Choroid plexus epithelial cell (primary cell): ENCODE measurements around the gene CHAF1A.

Experiments
- DNase-seq: peaks from one replicate; pipeline ENCODE4 v3.0.0-alpha.2; 2010; ENCODE audit warnings: low read depth
- H3K4me3 ChIP-seq: 2 replicates; pipeline ENCODE4 v1.5.1; 2011; ENCODE audit warnings: low read depth, mild to moderate bottlenecking, control low read depth, low read length, moderate library complexity
- TF ChIP-seq, protein P1 (sequence below): conservative IDR thresholded peaks from 2 replicates; pipeline ENCODE4 v1.5.1; 2011; ENCODE audit warnings: low read depth, mild to moderate bottlenecking, control low read depth, inconsistent platforms, low read length, moderate library complexity

CHAF1A gene

DNA sequence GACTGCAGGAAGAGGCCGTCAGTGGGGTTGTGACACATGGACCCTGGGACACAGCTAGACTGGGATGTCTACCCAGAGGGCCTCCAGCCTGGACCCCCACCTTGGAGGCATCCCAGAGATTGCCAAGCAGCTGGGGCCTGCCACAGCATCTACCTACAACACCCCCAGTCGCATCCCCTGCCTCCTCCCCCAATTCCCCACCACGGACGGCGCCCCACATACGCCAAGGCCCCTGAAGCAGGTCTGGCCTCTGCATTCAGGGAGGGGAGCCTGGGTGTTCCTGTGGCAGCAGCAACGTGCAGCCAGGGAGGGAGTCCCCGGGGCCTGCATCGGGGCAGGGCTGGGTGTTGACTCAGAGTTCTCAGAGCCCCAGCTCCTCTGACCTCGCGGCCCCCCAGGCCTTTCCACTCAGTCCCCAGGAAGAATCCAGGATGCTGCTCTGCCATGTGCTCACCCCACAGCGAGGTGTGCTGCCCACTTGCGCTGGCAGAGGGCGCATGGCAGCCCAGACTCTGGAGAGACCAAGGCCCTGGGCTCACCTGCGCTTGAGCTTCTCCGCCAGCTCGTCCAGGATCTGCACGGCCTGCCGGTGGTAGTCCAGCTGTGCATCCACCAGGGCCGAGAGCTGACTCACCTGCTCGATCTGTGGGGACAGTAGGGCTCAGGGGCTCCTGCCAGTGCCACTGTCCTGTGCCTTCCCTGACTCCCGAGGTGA, 39.5 kb upstream of the CHAF1A start:
- TF ChIP-seq, protein P1, sequence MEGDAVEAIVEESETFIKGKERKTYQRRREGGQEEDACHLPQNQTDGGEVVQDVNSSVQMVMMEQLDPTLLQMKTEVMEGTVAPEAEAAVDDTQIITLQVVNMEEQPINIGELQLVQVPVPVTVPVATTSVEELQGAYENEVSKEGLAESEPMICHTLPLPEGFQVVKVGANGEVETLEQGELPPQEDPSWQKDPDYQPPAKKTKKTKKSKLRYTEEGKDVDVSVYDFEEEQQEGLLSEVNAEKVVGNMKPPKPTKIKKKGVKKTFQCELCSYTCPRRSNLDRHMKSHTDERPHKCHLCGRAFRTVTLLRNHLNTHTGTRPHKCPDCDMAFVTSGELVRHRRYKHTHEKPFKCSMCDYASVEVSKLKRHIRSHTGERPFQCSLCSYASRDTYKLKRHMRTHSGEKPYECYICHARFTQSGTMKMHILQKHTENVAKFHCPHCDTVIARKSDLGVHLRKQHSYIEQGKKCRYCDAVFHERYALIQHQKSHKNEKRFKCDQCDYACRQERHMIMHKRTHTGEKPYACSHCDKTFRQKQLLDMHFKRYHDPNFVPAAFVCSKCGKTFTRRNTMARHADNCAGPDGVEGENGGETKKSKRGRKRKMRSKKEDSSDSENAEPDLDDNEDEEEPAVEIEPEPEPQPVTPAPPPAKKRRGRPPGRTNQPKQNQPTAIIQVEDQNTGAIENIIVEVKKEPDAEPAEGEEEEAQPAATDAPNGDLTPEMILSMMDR, result peak; percentile 32
- no peak for DNase-seq
- no peak overlapping the region for H3K4me3 ChIP-seq

DNA sequence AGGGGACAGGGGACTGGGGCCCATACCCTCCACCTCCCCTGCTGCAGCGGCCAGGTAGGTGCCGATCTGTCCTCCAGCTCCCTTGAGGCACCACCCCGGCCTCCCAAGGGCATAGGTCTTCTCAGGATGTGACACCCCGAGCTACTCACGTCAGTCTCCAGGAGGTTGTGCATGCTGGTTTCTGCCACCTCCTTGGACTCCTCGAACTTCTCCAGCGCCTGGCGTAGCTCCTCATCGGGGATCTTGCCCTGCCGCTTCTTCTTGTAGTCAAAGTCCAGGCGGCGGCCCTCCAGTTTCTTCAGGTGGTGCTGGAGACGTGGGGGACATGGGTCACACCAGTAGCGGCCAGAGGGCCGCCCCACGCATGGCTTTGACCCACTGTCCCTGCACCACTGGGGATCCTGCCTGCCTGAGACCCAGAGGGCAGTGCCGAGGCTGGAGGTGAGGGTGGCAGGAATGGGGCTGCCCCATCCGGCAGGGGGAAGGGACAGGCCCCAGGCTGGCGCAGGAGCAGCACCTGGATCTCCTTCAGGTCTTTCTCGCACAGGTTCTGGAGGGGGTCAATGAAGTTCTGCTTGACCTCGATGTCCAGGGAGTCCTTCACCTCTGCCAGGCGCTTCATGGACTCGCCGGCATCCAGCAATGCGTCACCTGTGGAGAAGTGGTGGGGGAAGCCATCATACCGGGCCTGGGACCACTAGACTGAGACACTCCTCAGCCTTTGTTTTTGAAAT, 38.7 kb upstream of the CHAF1A start:
- TF ChIP-seq, protein P1, result no peak
- no peak for DNase-seq
- H3K4me3 ChIP-seq, result no peak overlapping the region

DNA sequence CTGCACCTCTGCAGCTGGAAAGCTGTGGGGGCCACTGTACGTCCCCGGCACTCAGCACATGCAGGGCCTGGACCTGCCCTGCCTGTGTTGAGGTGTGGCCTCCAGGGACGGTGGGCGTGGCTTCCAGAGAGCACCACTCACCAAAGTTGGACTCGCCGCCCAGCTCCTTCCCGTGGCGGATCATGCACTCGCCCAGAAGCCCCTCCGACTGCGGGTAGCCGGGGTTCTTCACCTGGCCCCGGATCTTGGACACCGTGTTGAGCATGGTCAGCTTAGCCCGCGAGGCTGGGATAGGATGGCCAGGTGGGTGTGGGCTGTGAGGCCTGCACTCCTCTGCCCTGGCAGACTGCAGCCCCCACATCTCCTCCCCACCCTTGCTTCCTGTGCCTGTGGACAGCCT, 37.1 kb upstream of the CHAF1A start:
- no peak overlapping the region for H3K4me3 ChIP-seq
- no peak for DNase-seq
- TF ChIP-seq, protein P1, result no peak

DNA sequence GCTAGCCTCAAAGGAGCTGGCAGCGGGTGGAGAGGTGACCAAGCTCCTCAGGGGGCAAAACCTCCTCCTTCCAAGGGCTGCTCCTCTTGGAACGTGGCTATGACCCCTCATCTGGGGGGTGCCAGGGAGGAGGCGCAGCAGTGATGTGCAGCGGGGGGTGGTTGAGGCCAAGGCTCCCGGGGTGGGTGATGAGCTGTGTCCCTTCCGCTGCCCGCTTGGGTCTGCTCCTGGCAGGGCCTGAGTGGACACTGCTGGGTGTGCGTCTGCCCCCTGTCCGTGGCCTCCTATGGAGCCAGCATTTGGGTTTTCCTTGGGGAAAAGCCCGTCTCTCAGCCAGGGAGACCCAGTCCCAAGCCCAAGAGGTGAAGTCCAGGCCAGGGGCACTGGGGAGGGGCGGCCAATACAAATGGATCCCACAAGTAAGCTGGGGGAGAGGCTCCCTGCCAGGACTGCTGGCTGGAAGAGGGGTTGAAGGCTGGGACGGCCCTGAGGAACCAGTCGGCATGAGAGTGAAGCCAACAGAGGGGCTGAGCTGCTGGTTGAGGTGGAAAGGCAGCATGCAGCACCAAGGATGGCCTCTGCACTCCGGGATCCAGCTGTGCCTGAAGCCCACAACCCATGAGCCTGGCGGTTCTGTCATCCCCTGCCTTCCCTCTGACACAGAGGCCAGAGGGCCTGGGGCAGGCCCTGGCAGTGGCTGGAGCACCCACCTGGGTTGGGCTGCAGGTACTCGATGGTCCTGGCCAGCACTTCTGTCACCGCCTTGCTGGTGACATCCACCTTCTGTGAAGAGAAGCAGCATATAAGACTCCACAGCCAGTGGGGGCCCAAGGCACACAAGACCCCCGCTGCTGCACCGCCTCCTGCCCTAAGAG, 36.4 kb upstream of the CHAF1A start:
- TF ChIP-seq, protein P1, result no peak
- no peak overlapping the region for H3K4me3 ChIP-seq
- DNase-seq, result no peak

DNA sequence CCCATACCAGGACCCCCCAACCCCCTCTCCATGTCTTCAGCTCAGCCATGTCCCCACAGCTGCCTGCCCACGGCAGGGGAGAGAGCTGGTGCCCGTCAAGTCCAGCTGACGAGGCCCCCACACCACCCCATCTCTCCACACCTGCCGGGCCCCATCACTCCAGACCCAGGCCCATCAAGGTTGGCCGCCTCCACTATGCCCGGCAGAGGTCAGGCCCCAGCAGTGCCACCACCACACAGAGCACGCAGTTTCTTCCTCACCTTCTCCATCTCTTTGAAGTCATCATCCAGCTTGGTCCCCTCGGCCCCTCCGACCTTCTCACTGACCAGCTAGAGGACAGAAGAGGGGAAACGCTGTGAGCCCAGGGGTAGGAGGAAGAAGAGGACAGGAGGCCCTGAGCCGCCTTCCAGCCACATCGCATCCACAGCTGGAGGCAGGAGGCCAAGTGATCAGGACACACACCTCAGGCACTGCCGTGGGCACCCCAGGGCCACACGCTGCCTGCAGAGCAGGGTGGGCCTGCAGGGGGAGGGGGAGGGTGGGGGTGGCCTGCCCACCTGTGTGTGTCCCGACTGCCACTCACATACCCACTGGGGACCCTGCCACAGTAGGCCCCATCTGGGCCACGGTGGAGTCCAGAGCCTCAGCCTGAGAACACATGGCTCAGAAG, 35.6 kb upstream of the CHAF1A start:
- no peak for DNase-seq
- no peak overlapping the region for H3K4me3 ChIP-seq
- TF ChIP-seq, protein P1, result no peak

DNA sequence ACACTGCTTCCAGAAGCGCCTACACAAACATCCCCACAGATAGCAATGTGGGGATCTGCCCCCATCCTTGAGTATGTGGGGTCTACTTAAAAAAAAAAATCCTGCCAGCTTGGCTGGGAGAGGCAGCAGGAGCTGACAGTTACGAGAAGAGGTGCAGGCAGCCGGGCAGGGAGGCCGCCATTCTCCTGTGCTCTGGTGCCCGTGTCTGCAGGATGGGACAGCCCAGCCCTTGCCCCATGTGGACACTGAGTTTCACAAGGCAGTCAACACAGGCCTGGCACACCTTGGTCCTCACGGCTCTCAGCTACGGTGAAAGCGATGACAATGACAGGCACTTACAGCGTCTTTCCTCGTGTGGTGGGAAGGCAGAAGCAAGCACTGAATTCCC, 35.1 kb upstream of the CHAF1A start:
- TF ChIP-seq, protein P1, result no peak
- no peak overlapping the region for H3K4me3 ChIP-seq
- no peak for DNase-seq
